T-cell (primary cell): ENCODE results near the gene PTPN18. TPM values are rescaled to one million over a fixed set of nuclear protein-coding genes. Genes with fewer than 3 reads are reported as not detected.

ENCODE experiments used
- ATAC-seq, 4 experiments: fragments of 200-7000 bp in 3 of 4; fragments of 150-1000 bp in 1 of 4; cut with Tn5 transposase; replicated peaks in 1 of 4; 1 replicate in 3 of 4; 2 replicates in 1 of 4; pipeline ENCODE4 v1.10.0; 2021; ENCODE audit warnings: moderate library complexity in 3 of 4, mild to moderate bottlenecking in 2 of 4, moderate number of reproducible peaks in 1 of 4
- CTCF ChIA-PET, 2 donors: fragments of 300-600 bp; sonication (Branson Sonifier 250); formaldehyde crosslinking; loops; one replicate each; lab custom pipeline; 2022; ENCODE audit warnings: antibody characterized with exemption in 2 of 2; lab: Charles Lee
- POLR2A ChIA-PET, 2 donors: fragments of 300-600 bp; sonication (Branson Sonifier 250); formaldehyde crosslinking; loops; one replicate each; lab custom pipeline; 2022; ENCODE audit warnings: antibody characterized with exemption in 2 of 2; lab: Charles Lee
- DNase-seq, 35 experiments: peaks; one replicate each; pipeline versions ENCODE4 v3.0.0 to v3.0.0-alpha.2; 2013 to 2023
- H3K27ac ChIP-seq: one replicate; pipeline ENCODE4 v1.5.1; 2013; ENCODE audit warnings: low read length
- H3K27me3 ChIP-seq, 2 experiments: replicated peaks in 1 of 2; 1 replicate in 1 of 2; 2 replicates in 1 of 2; pipeline versions ENCODE4 v1.6.1 to v1.7.0; 2013; ENCODE audit warnings: low read length in 1 of 2, mixed read lengths in 1 of 2; ENCODE audit not compliant: control insufficient read depth in 2 of 2, insufficient read depth in 2 of 2; ENCODE audit errors: extremely low read depth in 1 of 2
- H3K36me3 ChIP-seq, 2 donors: 1 replicate in 1 of 2; 2 replicates in 1 of 2; pipeline versions ENCODE4 v1.6.1 to v1.7.0; 2013; ENCODE audit warnings: low read length in 1 of 2; ENCODE audit not compliant: control insufficient read depth in 2 of 2, insufficient read depth in 1 of 2; ENCODE audit errors: extremely low read depth in 1 of 2
- H3K4me1 ChIP-seq, 2 experiments: 1 replicate in 1 of 2; 2 replicates in 1 of 2; pipeline versions ENCODE4 v1.6.1 to v1.7.0; 2013; ENCODE audit warnings: low read length in 2 of 2, mixed read lengths in 1 of 2; ENCODE audit not compliant: insufficient read depth in 2 of 2, control insufficient read depth in 1 of 2; ENCODE audit errors: extremely low read depth in 1 of 2
- H3K4me3 ChIP-seq, 2 donors: 1 replicate in 1 of 2; 2 replicates in 1 of 2; pipeline versions ENCODE4 v1.5.1 to v1.7.0; 2013; ENCODE audit warnings: mild to moderate bottlenecking in 2 of 2, low read length in 1 of 2, moderate library complexity in 1 of 2; ENCODE audit not compliant: control insufficient read depth in 1 of 2; ENCODE audit errors: extremely low read depth in 1 of 2
- H3K9me3 ChIP-seq: 2 replicates; pipeline ENCODE4 v1.7.0; 2013
- H3K27ac Mint-ChIP-seq, 2 donors: one replicate each; pipeline ENCODE4 v1.8.0; 2020 to 2021; ENCODE audit warnings: mild to moderate bottlenecking in 2 of 2, mixed read lengths in 2 of 2
- H3K27me3 Mint-ChIP-seq, 2 donors: one replicate each; pipeline ENCODE4 v1.8.0; 2021 to 2022; ENCODE audit warnings: mixed read lengths in 2 of 2
- H3K36me3 Mint-ChIP-seq: one replicate; pipeline ENCODE4 v1.8.0; 2021; ENCODE audit warnings: mixed read lengths
- H3K4me1 Mint-ChIP-seq, 3 donors: one replicate each; pipeline ENCODE4 v1.8.0; 2020 to 2022; ENCODE audit warnings: mixed read lengths in 3 of 3, mild to moderate bottlenecking in 1 of 3
- H3K4me3 Mint-ChIP-seq, 3 donors: one replicate each; pipeline ENCODE4 v1.8.0; 2020 to 2022; ENCODE audit warnings: mild to moderate bottlenecking in 3 of 3, mixed read lengths in 3 of 3, moderate library complexity in 3 of 3
- H3K9me3 Mint-ChIP-seq, 3 donors: one replicate each; pipeline ENCODE4 v1.8.0; 2020 to 2022; ENCODE audit warnings: mixed read lengths in 3 of 3
- WGBS: methylation state at CpG from one replicate; pipeline ENCODE4 v1.1.5; 2013; ENCODE audit warnings: missing lambda C conversion rate; ENCODE audit not compliant: insufficient coverage; 5-methylcytosine and 5-hydroxymethylcytosine counted together
- total RNA-seq, 35 experiments: library from RNA in 6 of 35; stranded (reverse) in 6 of 35; fragments of 120-200 nt in 1 of 35; gene quantifications; one replicate each; pipeline versions ENCODE4 v1.2.1 to v1.2.4 and lab custom pipeline; 2013 to 2026

PTPN18 gene
- total RNA-seq, 5 donors from 2014 or later (not counting 1 experiment from before 2014, with no cell fraction given): 42.3 to 67.6 (median 58.2) TPM

DNA sequence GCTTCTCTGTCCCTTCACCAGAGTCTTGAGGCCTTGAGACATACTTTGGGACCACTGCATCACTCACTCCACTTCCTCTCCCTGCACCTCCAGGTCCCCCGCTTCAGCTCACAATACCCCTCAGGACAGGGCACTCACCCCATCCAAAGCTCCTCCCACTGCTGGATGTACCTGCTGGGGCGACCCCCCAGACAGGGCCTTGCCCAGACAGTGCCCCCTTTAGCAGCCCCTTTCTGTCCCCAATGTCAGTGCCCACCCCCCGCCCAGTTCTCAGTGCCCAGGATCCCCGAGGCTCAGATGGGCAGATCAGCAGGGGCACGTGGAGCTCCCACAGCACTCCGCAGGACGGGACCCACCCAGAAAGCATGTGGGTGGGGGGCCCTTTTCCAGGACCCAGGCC is 37.0 kb upstream of the PTPN18 start:
- Mint-ChIP-seq H3K36me3 (no peaks in the 10 kb centered on the region), H3K9me3 (no peaks in the 10 kb centered on the region), H3K4me3 (no peak overlapping the region), H3K27me3 (peaks cover 8 to 29% of the 10 kb centered on the region in 2 donors), H3K4me1 (no peaks in the 10 kb centered on the region), H3K27ac (no peak overlapping the region)
- POLR2A ChIA-PET: interaction anchor here in 1 of 2 donors (0.6 kb wide), 1 partner anchor 71 kb away, joined by 6 read pairs; no protein-coding TSS in a partner anchor
- Histone ChIP-seq H3K27me3 (peaks cover 5 to 37% of the 10 kb centered on the region in 2 experiments), H3K4me1 (no peaks in the 10 kb centered on the region), H3K27ac (no peak overlapping the region), H3K9me3 (no peaks in the 10 kb centered on the region), H3K36me3 (no peaks in the 10 kb centered on the region), H3K4me3 (no peak overlapping the region)
- DNase-seq (no peak), ATAC-seq (no peak)
- WGBS: 70% methylated on average over 2 of the region's 7 CpGs
- CTCF ChIA-PET: interaction anchor here in 1 of 2 donors (0.6 kb wide), 1 partner anchor 13 kb away, joined by 3 read pairs; no protein-coding TSS in a partner anchor

DNA sequence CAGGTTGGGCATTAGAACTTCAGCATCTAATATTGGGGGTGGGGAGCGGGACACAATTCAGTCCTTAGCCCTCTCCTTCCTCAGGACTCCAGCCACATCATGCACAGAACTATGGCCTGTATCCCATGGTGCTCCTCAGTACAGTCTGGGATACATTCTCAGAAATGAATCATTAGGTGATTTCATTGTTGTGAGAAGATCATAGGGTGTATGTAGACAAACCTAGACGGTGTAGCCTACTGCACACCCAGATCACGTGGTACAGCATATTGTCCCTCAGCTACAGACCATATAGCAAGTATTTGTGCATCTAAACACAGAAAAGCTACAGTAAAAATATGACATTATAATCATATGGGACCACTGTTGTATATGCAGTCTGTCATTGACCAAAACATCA is 36.3 kb upstream of the PTPN18 start:
- H3K9me3 ChIP-seq: no peaks in the 10 kb centered on the region
- ChIA-PET POLR2A (interaction anchor here in 1 of 2 donors (0.6 kb wide), 1 partner anchor 71 kb away, joined by 6 read pairs; no protein-coding TSS in a partner anchor), CTCF (interaction anchor here in 1 of 2 donors (0.6 kb wide), 1 partner anchor 13 kb away, joined by 3 read pairs; no protein-coding TSS in a partner anchor)
- H3K4me3 ChIP-seq: no peak overlapping the region
- H3K9me3 Mint-ChIP-seq: no peaks in the 10 kb centered on the region
- no peaks in the 10 kb centered on the region for H3K36me3 Mint-ChIP-seq
- DNase-seq: no peak
- H3K27ac Mint-ChIP-seq: no peak overlapping the region
- H3K27me3 Mint-ChIP-seq: peaks cover 12 to 29% of the 10 kb centered on the region in 2 donors
- peaks cover 5 to 33% of the 10 kb centered on the region in 2 experiments for H3K27me3 ChIP-seq
- H3K4me3 Mint-ChIP-seq: no peak overlapping the region
- WGBS: no CpG with 5 or more reads among the region's 3 CpGs
- H3K4me1 ChIP-seq: no peaks in the 10 kb centered on the region
- H3K4me1 Mint-ChIP-seq: no peaks in the 10 kb centered on the region
- no peaks in the 10 kb centered on the region for H3K36me3 ChIP-seq
- H3K27ac ChIP-seq: no peak overlapping the region
- ATAC-seq: no peak

GRCh38 chr2:130327703-130328527 is 27.9 kb upstream of the PTPN18 start:
- H3K27me3 Mint-ChIP-seq: peaks cover 43 to 47% of the 10 kb centered on the region in 2 donors
- peaks cover 9 to 35% of the 10 kb centered on the region in 2 experiments for H3K27me3 ChIP-seq
- CTCF ChIA-PET: no interaction called here
- no peak for DNase-seq
- peaks cover 0 to 7% of the 10 kb centered on the region in 2 experiments for H3K4me1 ChIP-seq
- no peaks in the 10 kb centered on the region for H3K36me3 Mint-ChIP-seq
- H3K27ac Mint-ChIP-seq: no peak overlapping the region
- H3K36me3 ChIP-seq: no peaks in the 10 kb centered on the region
- WGBS: 81% methylated on average over 25 of the region's 43 CpGs
- H3K4me1 Mint-ChIP-seq: peaks cover 0 to 5% (median 5%) of the 10 kb centered on the region in 3 donors
- POLR2A ChIA-PET: no interaction called here
- no peak overlapping the region for H3K4me3 ChIP-seq
- no peaks in the 10 kb centered on the region for H3K9me3 ChIP-seq
- H3K27ac ChIP-seq: no peak overlapping the region
- no peak overlapping the region for H3K4me3 Mint-ChIP-seq
- no peaks in the 10 kb centered on the region for H3K9me3 Mint-ChIP-seq
- ATAC-seq: no peak

GRCh38 chr2:130328710-130329109 is 27.1 kb upstream of the PTPN18 start:
- no peak overlapping the region for H3K4me3 ChIP-seq
- CTCF ChIA-PET: no interaction called here
- Mint-ChIP-seq H3K4me3 (no peak overlapping the region), H3K4me1 (peaks cover 0 to 5% (median 5%) of the 10 kb centered on the region in 3 donors), H3K36me3 (no peaks in the 10 kb centered on the region), H3K9me3 (no peaks in the 10 kb centered on the region), H3K27ac (no peak overlapping the region), H3K27me3 (peaks cover 38 to 46% of the 10 kb centered on the region in 2 donors)
- no peak for DNase-seq
- H3K36me3 ChIP-seq: no peaks in the 10 kb centered on the region
- POLR2A ChIA-PET: no interaction called here
- peaks cover 7 to 39% of the 10 kb centered on the region in 2 experiments for H3K27me3 ChIP-seq
- H3K4me1 ChIP-seq: peaks cover 0 to 7% of the 10 kb centered on the region in 2 experiments
- ATAC-seq: no peak
- 40% methylated on average over 2 of the region's 2 CpGs for WGBS
- no peak overlapping the region for H3K27ac ChIP-seq
- H3K9me3 ChIP-seq: no peaks in the 10 kb centered on the region

DNA sequence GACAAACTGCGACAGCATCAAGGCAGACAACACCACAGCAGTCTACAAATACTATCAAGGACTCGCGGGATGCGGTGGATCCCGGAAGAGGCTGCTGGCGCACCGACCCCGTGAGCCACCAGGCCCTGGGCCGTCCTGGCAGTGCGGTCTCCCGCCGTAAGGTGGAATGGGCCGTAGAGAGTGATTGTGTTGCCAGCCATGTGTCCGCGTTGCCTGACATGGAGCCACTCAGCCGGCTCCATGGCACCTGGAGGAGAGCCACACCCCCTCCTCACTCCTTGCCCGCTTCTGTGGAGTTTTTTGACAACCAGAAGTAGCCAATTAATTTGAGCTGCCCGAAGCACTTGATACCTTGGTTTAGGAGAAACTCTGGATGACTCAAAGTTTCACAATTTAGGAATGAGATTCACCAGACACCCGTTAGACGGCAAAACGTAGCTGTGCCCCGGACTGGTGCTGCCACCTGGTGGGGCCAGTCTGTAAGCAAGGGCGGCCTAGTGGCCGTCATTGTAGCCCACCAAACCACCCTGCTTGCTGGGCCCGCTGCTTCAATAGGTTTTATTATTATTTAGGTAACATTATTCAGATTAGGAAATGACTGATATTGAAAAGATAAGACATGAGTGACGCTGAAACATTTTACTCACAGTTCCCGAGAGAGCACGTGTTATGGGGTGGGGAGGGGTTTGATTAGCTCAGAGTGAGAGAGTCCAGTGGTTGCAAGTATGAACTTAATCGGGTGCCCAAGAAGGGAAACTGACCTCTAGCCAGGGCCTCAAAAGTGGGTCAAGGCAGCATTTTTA is 23.4 kb upstream of the PTPN18 start:
- Histone ChIP-seq H3K9me3 (no peaks in the 10 kb centered on the region), H3K4me1 (peaks cover 0 to 7% of the 10 kb centered on the region in 2 experiments), H3K4me3 (peak overlapping the region in 1 of 2 donors; percentile 49), H3K27ac (no peak overlapping the region), H3K27me3 (peaks cover 5 to 30% of the 10 kb centered on the region in 2 experiments), H3K36me3 (peaks cover 0 to 2% of the 10 kb centered on the region in 2 donors)
- ChIA-PET CTCF (interaction anchor here (0.5 to 4.9 kb wide), 8 partner anchors 10 to 1192 kb away, joined by 3 to 35 read pairs (median 4); partner anchors contain the start of genes IMP4 (in 2 of the 2) and SMPD4 (in 1 of the 2)), POLR2A (interaction anchor here (0.5 to 1.0 kb wide), 4 partner anchors 9 to 152 kb away, joined by 3 to 4 read pairs (median 4); partner anchors contain the start of gene IMP4 (in 1 of the 2))
- peak in 34 of 35 experiments; percentile 8 to 77 (median 56) for DNase-seq
- Mint-ChIP-seq H3K4me1 (peaks cover 0 to 8% (median 5%) of the 10 kb centered on the region in 3 donors), H3K4me3 (peak overlapping the region; percentile 8 to 35 (median 26)), H3K27me3 (peaks cover 25 to 26% of the 10 kb centered on the region in 2 donors), H3K27ac (no peak overlapping the region), H3K9me3 (no peaks in the 10 kb centered on the region), H3K36me3 (peaks cover 2% of the 10 kb centered on the region)
- ATAC-seq: peak; percentile 84 to 88 (median 86)
- 18% methylated on average over 15 of the region's 29 CpGs for WGBS
